ENCODE results near the gene ZNF629.

GRCh38 chr16:30743716-30744115 lies 43.3 kb downstream of the ZNF629 start:
- TF ChIP-seq, protein P1, sequence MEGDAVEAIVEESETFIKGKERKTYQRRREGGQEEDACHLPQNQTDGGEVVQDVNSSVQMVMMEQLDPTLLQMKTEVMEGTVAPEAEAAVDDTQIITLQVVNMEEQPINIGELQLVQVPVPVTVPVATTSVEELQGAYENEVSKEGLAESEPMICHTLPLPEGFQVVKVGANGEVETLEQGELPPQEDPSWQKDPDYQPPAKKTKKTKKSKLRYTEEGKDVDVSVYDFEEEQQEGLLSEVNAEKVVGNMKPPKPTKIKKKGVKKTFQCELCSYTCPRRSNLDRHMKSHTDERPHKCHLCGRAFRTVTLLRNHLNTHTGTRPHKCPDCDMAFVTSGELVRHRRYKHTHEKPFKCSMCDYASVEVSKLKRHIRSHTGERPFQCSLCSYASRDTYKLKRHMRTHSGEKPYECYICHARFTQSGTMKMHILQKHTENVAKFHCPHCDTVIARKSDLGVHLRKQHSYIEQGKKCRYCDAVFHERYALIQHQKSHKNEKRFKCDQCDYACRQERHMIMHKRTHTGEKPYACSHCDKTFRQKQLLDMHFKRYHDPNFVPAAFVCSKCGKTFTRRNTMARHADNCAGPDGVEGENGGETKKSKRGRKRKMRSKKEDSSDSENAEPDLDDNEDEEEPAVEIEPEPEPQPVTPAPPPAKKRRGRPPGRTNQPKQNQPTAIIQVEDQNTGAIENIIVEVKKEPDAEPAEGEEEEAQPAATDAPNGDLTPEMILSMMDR (IDR thresholded peaks at IDR 0.05; ENCODE audit: poor library complexity): no peak
- no peak for TF ChIP-seq EZH2 (IDR thresholded peaks at IDR 0.05; ENCODE audit: borderline replicate concordance)
